ENCODE results near the gene DEGS1.

The DEGS1 gene

GRCh38 chr1:224217655-224218623 lies 34.9 kb downstream of the DEGS1 start:
- no peak for DNase-seq

- DNase-seq, result peak; percentile 16
Measured at GRCh38 chr1:224219011-224219611, 36.1 kb downstream of the DEGS1 start.

GRCh38 chr1:224219612-224220059 lies 36.6 kb downstream of the DEGS1 start:
- DNase-seq, result no peak

GRCh38 chr1:224223819-224224714 lies 41.0 kb downstream of the DEGS1 start:
- peak; percentile 26 for DNase-seq

GRCh38 chr1:224226849-224227502 lies 43.9 kb downstream of the DEGS1 start:
- DNase-seq, result no peak

- DNase-seq, result no peak
Measured at GRCh38 chr1:224234017-224234416, 51.0 kb downstream of the DEGS1 start.

- no peak for DNase-seq
Measured at GRCh38 chr1:224235813-224236493, 52.9 kb downstream of the DEGS1 start.

GRCh38 chr1:224237119-224237881 lies 54.3 kb downstream of the DEGS1 start:
- DNase-seq, result no peak

- no peak for DNase-seq
Measured at GRCh38 chr1:224238212-224238611, 55.2 kb downstream of the DEGS1 start.

- no peak for DNase-seq
Measured at GRCh38 chr1:224238756-224239155, 55.7 kb downstream of the DEGS1 start.

All from NCI-H1105 treated with DMSO at 0.1 percent for 48 hours (cell line).